Vagina (tissue), 2 donors: ENCODE data around the gene TRIM24.

Experiments
- CTCF ChIP-seq, 3 experiments: fragments of 450-650 bp in 2 of 3; fragments of 200-600 bp in 1 of 3; sonication (generic) in 1 of 3; IDR thresholded peaks; one replicate each; pipeline ENCODE4 v1.5.1; 2017 to 2019; ENCODE audit warnings: antibody characterized with exemption in 3 of 3, mild to moderate bottlenecking in 2 of 3, moderate library complexity in 2 of 3
- POLR2A ChIP-seq, 2 donors: fragments of 450-650 bp; IDR thresholded peaks; one replicate each; pipeline ENCODE4 v1.6.1; 2017; ENCODE audit warnings: antibody characterized with exemption in 2 of 2, mild to moderate bottlenecking in 2 of 2, moderate library complexity in 2 of 2
- POLR2AphosphoS5 ChIP-seq, 2 donors: sonication (generic); formaldehyde crosslinking; IDR thresholded peaks; one replicate each; pipeline ENCODE4 v1.9.0; 2017; ENCODE audit warnings: antibody characterized with exemption in 2 of 2, mild to moderate bottlenecking in 2 of 2, low read depth in 1 of 2; ENCODE audit not compliant: insufficient read depth in 1 of 2

- TF ChIP-seq CTCF (IDR thresholded peaks at IDR 0.05): no peak
- TF ChIP-seq POLR2A (IDR thresholded peaks at IDR 0.05): no peak
- no peak for TF ChIP-seq POLR2AphosphoS5 (IDR thresholded peaks at IDR 0.05; ENCODE audit: insufficient read depth in 1 of 2, low read depth in 1 of 2)
Measured at GRCh38 chr7:138477081-138477578, 17.1 kb downstream of the TRIM24 start.
